Measurements from ENCODE around the gene TRMT61A.

- TF ChIP-seq ATF1 (CRISPR knock-in tag; IDR thresholded peaks at IDR 0.05) (no peak), ZKSCAN1 (IDR thresholded peaks at IDR 0.05; ENCODE audit: low read length) (no peak), ZNF670 (CRISPR knock-in tag; IDR thresholded peaks at IDR 0.05; ENCODE audit: borderline replicate concordance) (no peak), TGIF2 (CRISPR knock-in tag; IDR thresholded peaks at IDR 0.05) (no peak), MED1 (CRISPR knock-in tag; IDR thresholded peaks at IDR 0.05) (no peak), EZH2 (conservative IDR thresholded peaks at IDR 0.05; ENCODE audit: low read depth, low read length) (no peak), HIVEP1 (CRISPR knock-in tag; IDR thresholded peaks at IDR 0.05) (no peak), SUZ12 (IDR thresholded peaks at IDR 0.05; ENCODE audit: low read depth, low read length) (no peak)
These were observed 2.6 kb downstream of the TRMT61A start for GRCh38 chr14:103531421-103532215.
